Right lobe of liver (tissue), 4 donors: ENCODE measurements around the gene GPR148.

Experiments
- POLR2A ChIP-seq: fragments of 450-650 bp; IDR thresholded peaks from one replicate; pipeline ENCODE4 v1.6.1; 2017; ENCODE audit warnings: antibody characterized with exemption, mild to moderate bottlenecking
- TF ChIP-seq, protein P1 (sequence below), 4 donors: fragments of 200-600 bp in 3 of 4; fragments of 450-650 bp in 1 of 4; IDR thresholded peaks; one replicate each; pipeline versions ENCODE4 v1.5.1 to v1.8.0; 2016 to 2022; ENCODE audit warnings: antibody characterized with exemption in 4 of 4, mild to moderate bottlenecking in 2 of 4
- donor health status: DM: no; HTN: no; CAD: no.
- donor health status: DM: no; HTN: no; CAD: no.
- donor health status: DM: no; HTN: yes; CAD: no.

GRCh38 chr2:130729322-130730299, 741 bp downstream of the GPR148 start:
- TF ChIP-seq, protein P1, sequence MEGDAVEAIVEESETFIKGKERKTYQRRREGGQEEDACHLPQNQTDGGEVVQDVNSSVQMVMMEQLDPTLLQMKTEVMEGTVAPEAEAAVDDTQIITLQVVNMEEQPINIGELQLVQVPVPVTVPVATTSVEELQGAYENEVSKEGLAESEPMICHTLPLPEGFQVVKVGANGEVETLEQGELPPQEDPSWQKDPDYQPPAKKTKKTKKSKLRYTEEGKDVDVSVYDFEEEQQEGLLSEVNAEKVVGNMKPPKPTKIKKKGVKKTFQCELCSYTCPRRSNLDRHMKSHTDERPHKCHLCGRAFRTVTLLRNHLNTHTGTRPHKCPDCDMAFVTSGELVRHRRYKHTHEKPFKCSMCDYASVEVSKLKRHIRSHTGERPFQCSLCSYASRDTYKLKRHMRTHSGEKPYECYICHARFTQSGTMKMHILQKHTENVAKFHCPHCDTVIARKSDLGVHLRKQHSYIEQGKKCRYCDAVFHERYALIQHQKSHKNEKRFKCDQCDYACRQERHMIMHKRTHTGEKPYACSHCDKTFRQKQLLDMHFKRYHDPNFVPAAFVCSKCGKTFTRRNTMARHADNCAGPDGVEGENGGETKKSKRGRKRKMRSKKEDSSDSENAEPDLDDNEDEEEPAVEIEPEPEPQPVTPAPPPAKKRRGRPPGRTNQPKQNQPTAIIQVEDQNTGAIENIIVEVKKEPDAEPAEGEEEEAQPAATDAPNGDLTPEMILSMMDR (IDR thresholded peaks at IDR 0.05) = no peak
- TF ChIP-seq POLR2A = no peak
